ENCODE results near the gene PAX8. TPM values are rescaled to one million over a fixed set of nuclear protein-coding genes. Genes with fewer than 3 reads are reported as not detected.
A peak's percentile ranks its signal among the peaks of the same experiment; 100 is the strongest.

Gene PAX8
- total and polyA plus RNA-seq, 12 donors = 0.08 to 2.0 (median 0.41) TPM; not detected in 3

GRCh38 chr2:113200236-113200635, 78.5 kb downstream of the PAX8 start:
- Histone ChIP-seq H3K27me3 (no peaks in the 10 kb centered on the region), H3K4me1 (peaks cover 0 to 18% (median 13%) of the 10 kb centered on the region in 9 donors), H3K9me3 (no peaks in the 10 kb centered on the region), H3K27ac (no peak overlapping the region), H3K4me3 (no peak overlapping the region), H3K36me3 (peaks cover 0 to 62% (median 0%) of the 10 kb centered on the region in 9 donors)
- no peak for DNase-seq
- no peak for ATAC-seq
- no peak for TF ChIP-seq CTCF (IDR thresholded peaks at IDR 0.05)
- WGBS, 2 donors = 87 to 91% methylated on average over 4 of the region's 4 CpGs
- intact Hi-C loops (cut with DNase I) = loop anchor here in 8 of 10 donors (5.0 kb wide), 4 partner anchors 47 to 172 kb away; no protein-coding TSS in a partner anchor

GRCh38 chr2:113198790-113199612, 79.7 kb downstream of the PAX8 start:
- ATAC-seq = peak; percentile 83 to 95 (median 90)
- H3K4me1 ChIP-seq = peaks cover 0 to 17% (median 8%) of the 10 kb centered on the region in 9 donors
- H3K9me3 ChIP-seq = no peaks in the 10 kb centered on the region
- peak; percentile 63 to 84 for DNase-seq
- peaks cover 0 to 74% (median 0%) of the 10 kb centered on the region in 9 donors for H3K36me3 ChIP-seq
- TF ChIP-seq CTCF (IDR thresholded peaks at IDR 0.05) = peak; percentile 82 to 99 (median 97)
- no peaks in the 10 kb centered on the region for H3K27me3 ChIP-seq
- peak overlapping the region in 7 of 10 donors; percentile 3 to 81 (median 46) for H3K27ac ChIP-seq
- intact Hi-C loops (cut with DNase I) = loop anchor here in 6 of 10 donors (1.0 to 10.0 kb wide), 7 partner anchors 57 to 117 kb away; no protein-coding TSS in a partner anchor
- WGBS, 2 donors = 1% methylated on average over 70 to 79 of the region's 79 CpGs
- peak overlapping the region; percentile 57 to 90 (median 82) for H3K4me3 ChIP-seq

- TF ChIP-seq CTCF (IDR thresholded peaks at IDR 0.05) = no peak
- peak overlapping the region; percentile 57 to 90 (median 82) for H3K4me3 ChIP-seq
- intact Hi-C loops (cut with DNase I) = loop anchor here in 6 of 10 donors (2.0 to 10.0 kb wide), 6 partner anchors 56 to 116 kb away; no protein-coding TSS in a partner anchor
- H3K4me1 ChIP-seq = peaks cover 0 to 15% (median 7%) of the 10 kb centered on the region in 9 donors
- H3K36me3 ChIP-seq = peaks cover 0 to 82% (median 0%) of the 10 kb centered on the region in 9 donors
- no peak for DNase-seq
- H3K27ac ChIP-seq = peak overlapping the region in 3 of 10 donors; percentile 43 to 81 (median 46)
- WGBS, 2 donors = 58 to 61% methylated on average over 32 of the region's 32 CpGs
- no peaks in the 10 kb centered on the region for H3K27me3 ChIP-seq
- H3K9me3 ChIP-seq = no peaks in the 10 kb centered on the region
- ATAC-seq = peak in 1 of 8 donors; percentile 16
Measured at GRCh38 chr2:113198048-113198789, 80.5 kb downstream of the PAX8 start.
